ENCODE data around the gene CLBA1. TPM values are rescaled to one million over a fixed set of nuclear protein-coding genes. Genes with fewer than 3 reads are reported as not detected.
"Not testable (repeated sequence)": the region's sequence is repeated elsewhere in the genome, so short reads cannot be mapped to it uniquely, and the experiment has no call there.

CLBA1 gene
- total RNA-seq, 4 donors from 2014 or later: 2.4 to 8.8 (median 5.8) TPM

DNA sequence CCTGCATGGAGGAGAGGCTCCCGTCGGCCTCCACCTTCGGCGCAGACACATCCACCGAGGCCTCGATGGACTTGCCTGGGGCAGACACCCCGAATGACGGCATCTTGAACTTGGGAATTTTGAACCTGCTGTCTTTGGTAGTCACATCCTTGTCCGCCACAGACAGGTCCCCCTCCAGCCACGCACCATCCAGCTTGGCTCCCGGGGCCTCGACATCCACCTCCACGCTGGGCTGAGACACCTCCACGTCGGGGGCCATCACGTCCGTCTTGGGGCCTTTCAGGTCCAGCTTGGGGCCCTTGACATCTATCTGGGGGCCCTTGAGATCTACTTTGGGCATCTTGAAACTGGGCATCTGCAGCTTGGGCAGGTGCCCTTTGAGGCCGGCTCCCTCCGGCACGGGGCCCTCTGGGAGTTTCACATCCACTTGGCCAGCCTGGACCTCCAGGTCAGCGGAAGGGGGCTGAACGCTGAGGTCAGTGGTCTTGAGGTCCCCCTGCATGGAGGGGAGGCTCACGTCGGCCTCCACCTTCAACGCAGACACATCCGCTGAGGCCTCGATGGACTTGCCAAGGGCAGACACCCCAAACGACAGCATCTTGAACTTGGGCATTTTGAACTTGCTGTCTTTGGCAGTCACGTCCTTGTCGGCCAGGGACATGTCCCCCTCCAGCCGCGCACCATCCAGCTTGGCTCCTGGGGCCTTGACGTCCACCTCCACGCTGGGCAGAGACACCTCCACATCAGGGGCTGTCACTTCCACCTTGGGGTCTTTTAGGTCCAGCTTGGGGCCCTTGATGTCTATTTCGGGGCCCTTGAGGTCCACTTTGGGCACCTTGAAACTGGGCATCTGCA is 37.5 kb upstream of the CLBA1 start:
- 72% methylated on average over 4 of the region's 35 CpGs; no CpG with 5 or more reads in 1 of the 2 donors for WGBS, 2 donors (ENCODE audit: low coverage in 1 of 2)
- not testable (repeated sequence) for H3K27me3 ChIP-seq, H3K27ac ChIP-seq, H3K4me1 ChIP-seq, H3K9me3 ChIP-seq, ATAC-seq, H3K4me3 ChIP-seq
- peaks cover 0 to 100% of the 10 kb centered on the region in 2 donors for H3K36me3 ChIP-seq

DNA sequence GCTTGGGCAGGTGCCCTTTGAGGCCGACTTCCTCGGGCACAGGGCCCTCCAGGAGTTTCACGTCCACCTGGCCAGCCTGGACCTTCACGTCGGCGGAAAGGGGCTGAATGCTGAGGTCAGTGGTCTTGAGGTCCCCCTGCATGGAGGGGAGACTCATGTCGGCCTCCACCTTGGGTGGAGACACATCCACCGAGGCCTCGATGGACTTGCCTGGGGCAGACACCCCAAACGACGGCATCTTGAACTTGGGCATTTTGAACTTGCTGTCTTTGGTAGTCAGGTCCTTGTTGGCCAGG is 36.9 kb upstream of the CLBA1 start:
- ATAC-seq: no peak
- no peaks in the 10 kb centered on the region for H3K4me1 ChIP-seq
- H3K36me3 ChIP-seq: peaks cover 0 to 100% of the 10 kb centered on the region in 2 donors
- no peak overlapping the region for H3K27ac ChIP-seq
- H3K27me3 ChIP-seq: no peaks in the 10 kb centered on the region
- TF ChIP-seq, protein P1, sequence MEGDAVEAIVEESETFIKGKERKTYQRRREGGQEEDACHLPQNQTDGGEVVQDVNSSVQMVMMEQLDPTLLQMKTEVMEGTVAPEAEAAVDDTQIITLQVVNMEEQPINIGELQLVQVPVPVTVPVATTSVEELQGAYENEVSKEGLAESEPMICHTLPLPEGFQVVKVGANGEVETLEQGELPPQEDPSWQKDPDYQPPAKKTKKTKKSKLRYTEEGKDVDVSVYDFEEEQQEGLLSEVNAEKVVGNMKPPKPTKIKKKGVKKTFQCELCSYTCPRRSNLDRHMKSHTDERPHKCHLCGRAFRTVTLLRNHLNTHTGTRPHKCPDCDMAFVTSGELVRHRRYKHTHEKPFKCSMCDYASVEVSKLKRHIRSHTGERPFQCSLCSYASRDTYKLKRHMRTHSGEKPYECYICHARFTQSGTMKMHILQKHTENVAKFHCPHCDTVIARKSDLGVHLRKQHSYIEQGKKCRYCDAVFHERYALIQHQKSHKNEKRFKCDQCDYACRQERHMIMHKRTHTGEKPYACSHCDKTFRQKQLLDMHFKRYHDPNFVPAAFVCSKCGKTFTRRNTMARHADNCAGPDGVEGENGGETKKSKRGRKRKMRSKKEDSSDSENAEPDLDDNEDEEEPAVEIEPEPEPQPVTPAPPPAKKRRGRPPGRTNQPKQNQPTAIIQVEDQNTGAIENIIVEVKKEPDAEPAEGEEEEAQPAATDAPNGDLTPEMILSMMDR (IDR thresholded peaks at IDR 0.05): no peak
- no peak for TF ChIP-seq POLR2A (IDR thresholded peaks at IDR 0.05)
- TF ChIP-seq POLR2AphosphoS5 (IDR thresholded peaks at IDR 0.05): no peak
- H3K9me3 ChIP-seq: no peaks in the 10 kb centered on the region
- H3K4me3 ChIP-seq: no peak overlapping the region
- no CpG with 5 or more reads among the region's 11 CpGs for WGBS, 2 donors (ENCODE audit: low coverage in 1 of 2)

DNA sequence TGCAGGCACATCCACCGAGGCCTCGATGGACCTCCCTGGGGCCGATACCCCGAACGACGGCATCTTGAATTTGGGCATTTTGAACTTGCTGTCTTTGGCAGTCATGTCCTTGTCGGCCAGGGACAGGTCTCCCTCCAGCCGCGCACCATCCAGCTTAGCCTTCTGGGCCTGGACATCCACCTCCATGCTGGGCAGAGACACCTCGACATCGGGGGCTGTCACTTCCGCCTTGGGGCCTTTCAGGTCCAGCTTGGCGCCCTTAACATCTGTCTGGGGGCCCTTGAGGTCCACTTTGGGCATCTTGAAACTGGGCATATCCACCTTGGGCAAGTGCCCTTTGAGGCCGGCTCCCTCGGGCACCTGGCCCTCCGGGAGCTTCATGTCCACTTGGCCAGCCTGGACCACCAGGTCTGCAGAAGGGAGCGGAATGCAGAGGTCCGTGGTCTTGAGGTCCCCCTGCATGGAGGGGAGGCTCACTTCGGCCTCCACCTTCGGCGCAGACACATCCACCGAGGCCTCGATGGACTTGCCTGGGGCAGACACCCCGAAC is 36.1 kb upstream of the CLBA1 start:
- H3K9me3 ChIP-seq, H3K4me3 ChIP-seq, H3K27me3 ChIP-seq, H3K27ac ChIP-seq, H3K4me1 ChIP-seq, ATAC-seq: not testable (repeated sequence)
- H3K36me3 ChIP-seq: peaks cover 0 to 100% of the 10 kb centered on the region in 2 donors
- WGBS, 2 donors (ENCODE audit: low coverage in 1 of 2): 67% methylated on average over 1 of the region's 24 CpGs; no CpG with 5 or more reads in 1 of the 2 donors

DNA sequence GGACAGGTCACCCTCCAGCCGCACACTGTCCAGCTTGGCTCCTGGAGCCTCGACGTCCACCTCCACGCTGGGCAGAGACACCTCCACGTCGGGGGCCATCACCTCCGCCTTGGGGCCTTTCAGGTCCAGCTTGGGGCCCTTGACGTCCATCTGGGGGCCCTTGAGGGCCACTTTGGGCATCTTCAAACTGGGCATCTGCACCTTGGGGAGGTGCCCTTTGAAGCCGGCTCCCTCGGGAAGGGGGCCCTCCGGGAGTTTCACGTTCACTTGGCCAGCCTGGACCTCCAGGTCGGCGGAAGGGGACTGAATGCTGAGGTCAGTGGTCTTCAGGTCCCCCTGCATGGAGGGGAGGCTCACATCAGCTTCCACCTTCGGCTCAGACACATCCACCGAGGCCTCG is 35.6 kb upstream of the CLBA1 start:
- no peak for ATAC-seq
- H3K27ac ChIP-seq: no peak overlapping the region
- TF ChIP-seq EP300 (IDR thresholded peaks at IDR 0.05) (no peak), POLR2AphosphoS5 (IDR thresholded peaks at IDR 0.05) (no peak), POLR2A (IDR thresholded peaks at IDR 0.05) (no peak)
- TF ChIP-seq, protein P1 (IDR thresholded peaks at IDR 0.05): no peak
- peaks cover 0 to 100% of the 10 kb centered on the region in 2 donors for H3K36me3 ChIP-seq
- no peaks in the 10 kb centered on the region for H3K27me3 ChIP-seq
- 100% methylated on average over 1 of the region's 17 CpGs; no CpG with 5 or more reads in 1 of the 2 donors for WGBS, 2 donors (ENCODE audit: low coverage in 1 of 2)
- H3K4me3 ChIP-seq: no peak overlapping the region
- no peaks in the 10 kb centered on the region for H3K9me3 ChIP-seq
- H3K4me1 ChIP-seq: no peaks in the 10 kb centered on the region

DNA sequence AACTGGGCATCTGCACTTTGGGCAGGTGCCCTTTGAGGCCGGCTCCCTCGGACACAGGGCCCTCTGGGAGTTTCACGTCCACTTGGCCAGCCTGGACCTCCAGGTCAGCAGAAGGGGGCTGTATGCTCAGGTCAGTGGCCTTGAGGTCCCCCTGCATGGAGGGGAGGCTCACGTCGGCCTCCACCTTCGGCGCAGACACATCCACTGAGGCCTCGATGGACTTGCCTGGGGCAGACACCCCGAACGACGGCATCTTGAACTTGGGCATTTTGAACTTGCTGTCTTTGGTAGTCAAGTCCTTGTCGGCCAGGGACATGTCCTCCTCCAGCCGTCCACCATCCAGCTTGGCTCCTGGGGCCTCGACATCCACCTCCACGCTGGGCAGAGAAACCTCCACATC is 34.9 kb upstream of the CLBA1 start:
- not testable (repeated sequence) for ATAC-seq, H3K4me3 ChIP-seq, H3K27ac ChIP-seq, H3K27me3 ChIP-seq, H3K9me3 ChIP-seq, H3K4me1 ChIP-seq
- WGBS, 2 donors (ENCODE audit: low coverage in 1 of 2): no CpG with 5 or more reads among the region's 15 CpGs
- peaks cover 0 to 100% of the 10 kb centered on the region in 2 donors for H3K36me3 ChIP-seq

DNA sequence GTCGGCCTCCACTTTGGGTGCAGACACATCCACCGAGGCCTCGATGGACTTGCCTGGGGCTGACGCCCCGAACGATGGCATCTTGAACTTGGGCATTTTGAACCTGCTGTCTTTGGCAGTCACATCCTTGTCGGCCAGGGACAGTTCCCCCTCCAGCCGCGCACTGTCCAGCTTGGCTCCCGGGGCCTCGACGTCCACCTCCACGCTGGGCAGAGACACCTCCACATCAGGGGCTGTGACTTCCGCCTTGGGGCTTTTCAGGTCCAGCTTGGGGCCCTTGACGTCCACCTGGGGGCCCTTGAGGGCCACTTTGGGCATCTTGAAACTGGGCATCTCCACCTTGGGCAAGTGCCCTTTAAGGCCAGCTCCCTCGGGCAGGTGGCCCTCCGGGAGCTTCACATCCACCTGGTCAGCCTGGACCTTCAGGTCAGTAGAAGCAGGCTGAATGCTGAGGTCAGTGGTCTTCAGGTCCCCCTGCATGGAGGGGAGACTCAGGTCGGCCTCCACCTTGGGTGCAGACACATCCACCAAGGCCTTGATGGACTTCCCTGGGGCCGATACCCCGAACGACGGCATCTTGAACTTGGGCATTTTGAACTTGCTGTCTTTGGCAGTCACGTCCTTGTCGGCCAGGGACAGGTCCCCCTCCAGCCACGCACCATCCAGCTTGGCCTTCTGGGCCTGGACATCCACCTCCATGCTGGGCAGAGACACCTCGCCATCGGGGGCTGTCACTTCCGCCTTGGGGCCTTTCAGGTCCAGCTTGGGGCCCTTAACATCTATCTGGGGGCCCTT is 33.5 kb upstream of the CLBA1 start:
- not testable (repeated sequence) for H3K27ac ChIP-seq, H3K9me3 ChIP-seq, ATAC-seq, H3K4me3 ChIP-seq, H3K27me3 ChIP-seq
- 91 to 100% methylated on average over 2 to 10 of the region's 28 CpGs for WGBS, 2 donors (ENCODE audit: low coverage in 1 of 2)
- Histone ChIP-seq H3K36me3 (peaks cover 0 to 100% of the 10 kb centered on the region in 2 donors), H3K4me1 (peaks cover 0 to 11% (median under 1%) of the 10 kb centered on the region in 3 donors)

Data from gastroesophageal sphincter (tissue), 4 donors.